Left lung (tissue), 10 donors: ENCODE measurements around the gene INPP5D. TPM values are rescaled to one million over a fixed set of nuclear protein-coding genes. Genes with fewer than 3 reads are reported as not detected.

Experiments
- ATAC-seq: fragments of 200-7000 bp; cut with Tn5 transposase; one replicate; pipeline ENCODE4 v1.9.1; 2020; ENCODE audit warnings: moderate library complexity
- DNase-seq, 4 donors: peaks; one replicate each; pipeline ENCODE4 v3.0.0-alpha.2; 2013 to 2020
- H3K27ac ChIP-seq, 2 donors: fragments of 200-600 bp; sonication (generic) in 1 of 2; one replicate each; pipeline versions ENCODE4 v1.5.0 to v1.8.0; 2020 to 2021
- H3K27me3 ChIP-seq, 2 donors: fragments of 200-600 bp; sonication (generic) in 1 of 2; one replicate each; pipeline versions ENCODE4 v1.5.0 to v1.8.0; 2020 to 2021
- H3K36me3 ChIP-seq, 2 donors: fragments of 200-600 bp; sonication (generic) in 1 of 2; one replicate each; pipeline versions ENCODE4 v1.5.0 to v1.8.0; 2020 to 2021
- H3K4me1 ChIP-seq, 2 donors: fragments of 200-600 bp; one replicate each; pipeline ENCODE4 v1.8.0; 2021
- H3K4me3 ChIP-seq, 2 donors: fragments of 200-600 bp; sonication (generic) in 1 of 2; one replicate each; pipeline versions ENCODE4 v1.5.0 to v1.8.0; 2020 to 2021; ENCODE audit warnings: mild to moderate bottlenecking in 1 of 2
- H3K9me3 ChIP-seq, 2 donors: fragments of 200-600 bp; sonication (generic) in 1 of 2; one replicate each; pipeline versions ENCODE4 v1.5.0 to v1.8.0; 2020 to 2021
- CTCF ChIP-seq, 2 donors: fragments of 200-600 bp; sonication (generic) in 1 of 2; IDR thresholded peaks; one replicate each; pipeline versions ENCODE4 v1.5.0 to v1.8.0; 2021; ENCODE audit warnings: antibody characterized with exemption in 2 of 2
- intact Hi-C, 2 donors: fragments of 100-400 bp; cut with DNase I; formaldehyde crosslinking; loops; one replicate each; pipeline versions ENCODE4 v1.11.2 to v1.14.2; 2022
- polyA plus RNA-seq, 6 donors: library from polyadenylated mRNA; unstranded; fragments of 120-200 nt; gene quantifications; one replicate each; pipeline ENCODE4 v1.2.1, GENCODE V29; 2013; ENCODE audit not compliant: insufficient read length in 6 of 6
- total RNA-seq, 2 donors: library from RNA; stranded (reverse); fragmentation: NEBNext Ultra II Directional; extraction: Animal tissue kit (Norgen Biotek cat#: 25700); gene quantifications; one replicate each; pipeline ENCODE4 v1.2.1, GENCODE V29; 2021
- donor health status: DM: no; HTN: yes; CAD: no.
- donor health status: DM: no; HTN: no; CAD: no.

Gene INPP5D
- total and polyA plus RNA-seq, 8 donors: 10.8 to 40.5 (median 15.0) TPM

GRCh38 chr2:233247744-233248143 lies 187.6 kb downstream of the INPP5D start:
- Histone ChIP-seq H3K27me3 (no peaks in the 10 kb centered on the region), H3K27ac (peak overlapping the region in 1 of 2 donors; percentile 19), H3K4me3 (no peak overlapping the region), H3K9me3 (no peaks in the 10 kb centered on the region), H3K36me3 (no peaks in the 10 kb centered on the region), H3K4me1 (peaks cover 0 to 57% of the 10 kb centered on the region in 2 donors)
- ATAC-seq (no peak), DNase-seq (no peak)
- no peak for TF ChIP-seq CTCF (IDR thresholded peaks at IDR 0.05)
- intact Hi-C loops: no loop called here

- Histone ChIP-seq H3K9me3 (no peaks in the 10 kb centered on the region), H3K4me1 (peaks cover 3 to 58% of the 10 kb centered on the region in 2 donors), H3K27me3 (no peaks in the 10 kb centered on the region), H3K36me3 (no peaks in the 10 kb centered on the region), H3K27ac (no peak overlapping the region), H3K4me3 (no peak overlapping the region)
- no peak for TF ChIP-seq CTCF (IDR thresholded peaks at IDR 0.05)
- intact Hi-C loops: no loop called here
- no peak for ATAC-seq
- no peak for DNase-seq
These were observed 188.9 kb downstream of the INPP5D start for GRCh38 chr2:233248999-233249398.

GRCh38 chr2:233250568-233250967 lies 190.4 kb downstream of the INPP5D start:
- no peaks in the 10 kb centered on the region for H3K9me3 ChIP-seq
- no peak for TF ChIP-seq CTCF (IDR thresholded peaks at IDR 0.05)
- peaks cover 3 to 62% of the 10 kb centered on the region in 2 donors for H3K4me1 ChIP-seq
- DNase-seq (no peak), ATAC-seq (no peak)
- H3K27ac ChIP-seq: no peak overlapping the region
- intact Hi-C loops: loop anchor here in 1 of 2 donors (10.0 kb wide), 1 partner anchor 396 kb away; no protein-coding TSS in a partner anchor
- H3K36me3 ChIP-seq: peaks cover 0 to 13% of the 10 kb centered on the region in 2 donors
- H3K4me3 ChIP-seq: no peak overlapping the region
- H3K27me3 ChIP-seq: no peaks in the 10 kb centered on the region

GRCh38 chr2:233250985-233251305 lies 190.8 kb downstream of the INPP5D start:
- ATAC-seq: peak; percentile 3
- no peaks in the 10 kb centered on the region for H3K9me3 ChIP-seq
- peaks cover 3 to 64% of the 10 kb centered on the region in 2 donors for H3K4me1 ChIP-seq
- no peak for TF ChIP-seq CTCF (IDR thresholded peaks at IDR 0.05)
- intact Hi-C loops: loop anchor here in 1 of 2 donors (10.0 kb wide), 1 partner anchor 396 kb away; no protein-coding TSS in a partner anchor
- no peak for DNase-seq
- H3K4me3 ChIP-seq: peak overlapping the region; percentile 91 to 98
- peaks cover 0 to 17% of the 10 kb centered on the region in 2 donors for H3K36me3 ChIP-seq
- H3K27ac ChIP-seq: peak overlapping the region; percentile 81 to 83
- no peaks in the 10 kb centered on the region for H3K27me3 ChIP-seq

- H3K9me3 ChIP-seq: no peaks in the 10 kb centered on the region
- peak within 1 kb of the TSS; percentile 81 to 83 for H3K27ac ChIP-seq
- H3K27me3 ChIP-seq: no peaks in the 10 kb centered on the region
- H3K4me3 ChIP-seq: peak within 1 kb of the TSS; percentile 91 to 98
- intact Hi-C loops: loop anchor here in 1 of 2 donors (10.0 kb wide), 1 partner anchor 397 kb away; no protein-coding TSS in a partner anchor
- H3K36me3 ChIP-seq: peaks cover 0 to 23% of the 10 kb centered on the region in 2 donors
- peak; percentile 92 to 93 for TF ChIP-seq CTCF (IDR thresholded peaks at IDR 0.05)
- H3K4me1 ChIP-seq: peaks cover 3 to 64% of the 10 kb centered on the region in 2 donors
- DNase-seq: peak; percentile 93 to 99 (median 98)
- peak; percentile 100 for ATAC-seq
These were observed 191.4 kb downstream of the INPP5D start, which contains the start of gene ATG16L1 for GRCh38 chr2:233251306-233252116. TSS of gene ATG16L1 (plus strand) at chr2:233251673. CDS start at chr2:233251828, 155 bp downstream.
